ENCODE data around the gene HOXD12.

HOXD12 gene

DNA sequence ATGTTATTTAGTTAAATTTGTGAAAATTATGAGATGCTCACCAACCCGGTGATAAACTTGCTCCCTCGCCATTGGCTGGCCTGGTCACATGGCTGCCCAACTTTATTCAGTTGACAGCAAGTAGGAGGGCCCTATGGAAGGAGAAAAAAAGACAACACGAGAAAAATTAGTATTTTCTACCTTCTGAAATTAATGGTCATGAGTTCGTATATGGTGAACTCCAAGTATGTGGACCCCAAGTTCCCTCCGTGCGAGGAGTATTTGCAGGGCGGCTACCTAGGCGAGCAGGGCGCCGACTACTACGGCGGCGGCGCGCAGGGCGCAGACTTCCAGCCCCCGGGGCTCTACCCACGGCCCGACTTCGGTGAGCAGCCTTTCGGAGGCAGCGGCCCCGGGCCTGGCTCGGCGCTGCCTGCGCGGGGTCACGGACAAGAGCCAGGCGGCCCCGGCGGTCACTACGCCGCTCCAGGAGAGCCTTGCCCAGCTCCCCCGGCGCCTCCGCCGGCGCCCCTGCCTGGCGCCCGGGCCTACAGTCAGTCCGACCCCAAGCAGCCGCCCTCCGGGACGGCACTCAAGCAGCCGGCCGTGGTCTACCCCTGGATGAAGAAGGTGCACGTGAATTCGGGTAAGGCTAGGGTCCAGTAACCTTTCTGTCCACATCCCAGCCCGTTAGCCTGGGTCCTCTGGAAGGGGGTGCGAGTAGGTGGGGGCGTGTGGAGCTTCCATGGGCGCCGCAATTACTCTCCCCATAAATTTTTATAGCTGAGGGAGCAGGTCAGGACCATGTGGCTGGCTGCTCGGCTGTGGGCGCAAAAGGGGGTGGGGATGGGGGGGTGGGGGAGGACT lies 52.1 kb downstream of the HOXD12 start, which contains the start of gene HOXD4:
TSS of gene HOXD4 (plus strand) at position 109 of the 846 bp plus-strand sequence. CDS start at position 193, 84 bp downstream.
- no peak for DNase-seq
